ENCODE measurements around the gene GSG1.
A peak's percentile ranks its signal among the peaks of the same experiment; 100 is the strongest.

The GSG1 gene

GRCh38 chr12:13117029-13117428, 13.6 kb upstream of the GSG1 start:
- Histone ChIP-seq H3K9ac (ENCODE audit: low read depth, low read length) (no peak overlapping the region), H3K27me3 (ENCODE audit: insufficient read depth, low read length) (no peaks in the 10 kb centered on the region), H3K36me3 (ENCODE audit: insufficient read depth, low read depth, low read length) (no peaks in the 10 kb centered on the region), H3K9me3 (ENCODE audit: insufficient read depth, low read depth, low read length) (no peaks in the 10 kb centered on the region; the same call in 1 of the 2 replicates), H3K4me3 (ENCODE audit: low read length) (no peak overlapping the region), H3K4me1 (ENCODE audit: insufficient read depth, low read length) (peaks cover 25% of the 10 kb centered on the region), H3K27ac (ENCODE audit: low read length) (no peak overlapping the region)

- H3K27me3 ChIP-seq (ENCODE audit: insufficient read depth, low read length), result no peaks in the 10 kb centered on the region
- H3K4me3 ChIP-seq (ENCODE audit: low read length), result no peak overlapping the region
- peaks cover 25% of the 10 kb centered on the region for H3K4me1 ChIP-seq (ENCODE audit: insufficient read depth, low read length)
- no peak overlapping the region for H3K27ac ChIP-seq (ENCODE audit: low read length)
- no peak overlapping the region for H3K9ac ChIP-seq (ENCODE audit: low read depth, low read length)
- no peaks in the 10 kb centered on the region; the same call in 1 of the 2 replicates for H3K9me3 ChIP-seq (ENCODE audit: insufficient read depth, low read depth, low read length)
- no peaks in the 10 kb centered on the region for H3K36me3 ChIP-seq (ENCODE audit: insufficient read depth, low read depth, low read length)
Measured at GRCh38 chr12:13116259-13116658, 12.8 kb upstream of the GSG1 start.

GRCh38 chr12:13114251-13115052, 11.0 kb upstream of the GSG1 start:
- no peak overlapping the region for H3K27ac ChIP-seq (ENCODE audit: low read length)
- peaks cover 25% of the 10 kb centered on the region for H3K4me1 ChIP-seq (ENCODE audit: insufficient read depth, low read length)
- H3K9me3 ChIP-seq (ENCODE audit: insufficient read depth, low read depth, low read length), result no peaks in the 10 kb centered on the region; the same call in 1 of the 2 replicates
- peak overlapping the region; percentile 31; the same call in 1 of the 2 replicates for H3K4me3 ChIP-seq (ENCODE audit: low read length)
- H3K27me3 ChIP-seq (ENCODE audit: insufficient read depth, low read length), result no peaks in the 10 kb centered on the region
- no peaks in the 10 kb centered on the region for H3K36me3 ChIP-seq (ENCODE audit: insufficient read depth, low read depth, low read length)
- H3K9ac ChIP-seq (ENCODE audit: low read depth, low read length), result 0 out of 2 replicates have a peak overlapping the region, but pooled peaks have one; percentile 34

GRCh38 chr12:13112968-13113367, 9.5 kb upstream of the GSG1 start:
- no peaks in the 10 kb centered on the region for H3K27me3 ChIP-seq (ENCODE audit: insufficient read depth, low read length)
- no peak overlapping the region for H3K27ac ChIP-seq (ENCODE audit: low read length)
- peaks cover 25% of the 10 kb centered on the region for H3K4me1 ChIP-seq (ENCODE audit: insufficient read depth, low read length)
- H3K4me3 ChIP-seq (ENCODE audit: low read length), result no peak overlapping the region
- peaks cover 6% of the 10 kb centered on the region for H3K9me3 ChIP-seq (ENCODE audit: insufficient read depth, low read depth, low read length)
- H3K36me3 ChIP-seq (ENCODE audit: insufficient read depth, low read depth, low read length), result no peaks in the 10 kb centered on the region
- H3K9ac ChIP-seq (ENCODE audit: low read depth, low read length), result no peak overlapping the region

GRCh38 chr12:13106666-13107065, 3.2 kb upstream of the GSG1 start:
- H3K9me3 ChIP-seq (ENCODE audit: insufficient read depth, low read depth, low read length), result peaks cover 6% of the 10 kb centered on the region
- no peak overlapping the region for H3K9ac ChIP-seq (ENCODE audit: low read depth, low read length)
- H3K27me3 ChIP-seq (ENCODE audit: insufficient read depth, low read length), result peaks cover 4% of the 10 kb centered on the region; the same call in 1 of the 2 replicates
- H3K4me1 ChIP-seq (ENCODE audit: insufficient read depth, low read length), result peaks cover 8% of the 10 kb centered on the region; the same call in 1 of the 2 replicates
- no peak overlapping the region for H3K27ac ChIP-seq (ENCODE audit: low read length)
- H3K4me3 ChIP-seq (ENCODE audit: low read length), result no peak overlapping the region
- no peaks in the 10 kb centered on the region for H3K36me3 ChIP-seq (ENCODE audit: insufficient read depth, low read depth, low read length)

- H3K27me3 ChIP-seq (ENCODE audit: insufficient read depth, low read length), result peaks cover 4% of the 10 kb centered on the region; the same call in 1 of the 2 replicates
- H3K36me3 ChIP-seq (ENCODE audit: insufficient read depth, low read depth, low read length), result no peaks in the 10 kb centered on the region
- no peak overlapping the region for H3K9ac ChIP-seq (ENCODE audit: low read depth, low read length)
- no peak overlapping the region for H3K4me3 ChIP-seq (ENCODE audit: low read length)
- H3K27ac ChIP-seq (ENCODE audit: low read length), result no peak overlapping the region
- peaks cover 9% of the 10 kb centered on the region for H3K4me1 ChIP-seq (ENCODE audit: insufficient read depth, low read length)
- H3K9me3 ChIP-seq (ENCODE audit: insufficient read depth, low read depth, low read length), result peaks cover 6% of the 10 kb centered on the region
Measured at GRCh38 chr12:13105781-13106180, 2.3 kb upstream of the GSG1 start.

GRCh38 chr12:13104409-13104808, 942 bp upstream of the GSG1 start:
- no peak overlapping the region for H3K27ac ChIP-seq (ENCODE audit: low read length)
- no peak overlapping the region for H3K9ac ChIP-seq (ENCODE audit: low read depth, low read length)
- peaks cover 6% of the 10 kb centered on the region for H3K9me3 ChIP-seq (ENCODE audit: insufficient read depth, low read depth, low read length)
- H3K4me3 ChIP-seq (ENCODE audit: low read length), result no peak overlapping the region
- H3K27me3 ChIP-seq (ENCODE audit: insufficient read depth, low read length), result peaks cover 4% of the 10 kb centered on the region; the same call in 1 of the 2 replicates
- peaks cover 20% of the 10 kb centered on the region for H3K4me1 ChIP-seq (ENCODE audit: insufficient read depth, low read length)
- no peaks in the 10 kb centered on the region for H3K36me3 ChIP-seq (ENCODE audit: insufficient read depth, low read depth, low read length)

GRCh38 chr12:13102461-13103195, 839 bp downstream of the GSG1 start:
- H3K36me3 ChIP-seq (ENCODE audit: insufficient read depth, low read depth, low read length), result no peaks in the 10 kb centered on the region
- peaks cover 32% of the 10 kb centered on the region for H3K4me1 ChIP-seq (ENCODE audit: insufficient read depth, low read length)
- H3K27ac ChIP-seq (ENCODE audit: low read length), result no peak overlapping the region
- H3K9ac ChIP-seq (ENCODE audit: low read depth, low read length), result no peak overlapping the region
- H3K4me3 ChIP-seq (ENCODE audit: low read length), result no peak overlapping the region
- H3K9me3 ChIP-seq (ENCODE audit: insufficient read depth, low read depth, low read length), result no peaks in the 10 kb centered on the region
- H3K27me3 ChIP-seq (ENCODE audit: insufficient read depth, low read length), result peaks cover 4% of the 10 kb centered on the region; the same call in 1 of the 2 replicates

- Histone ChIP-seq H3K9ac (ENCODE audit: low read depth, low read length) (peak overlapping the region; percentile 81; the same call in 1 of the 2 replicates), H3K4me1 (ENCODE audit: insufficient read depth, low read length) (peaks cover 32% of the 10 kb centered on the region), H3K9me3 (ENCODE audit: insufficient read depth, low read depth, low read length) (no peaks in the 10 kb centered on the region), H3K4me3 (ENCODE audit: low read length) (peak overlapping the region; percentile 72), H3K36me3 (ENCODE audit: insufficient read depth, low read depth, low read length) (no peaks in the 10 kb centered on the region), H3K27ac (ENCODE audit: low read length) (no peak overlapping the region), H3K27me3 (ENCODE audit: insufficient read depth, low read length) (peaks cover 4% of the 10 kb centered on the region; the same call in 1 of the 2 replicates)
Measured at GRCh38 chr12:13101821-13102375, 1.6 kb downstream of the GSG1 start.

- H3K36me3 ChIP-seq (ENCODE audit: insufficient read depth, low read depth, low read length), result no peaks in the 10 kb centered on the region
- H3K27me3 ChIP-seq (ENCODE audit: insufficient read depth, low read length), result peaks cover 4% of the 10 kb centered on the region; the same call in 1 of the 2 replicates
- no peaks in the 10 kb centered on the region for H3K9me3 ChIP-seq (ENCODE audit: insufficient read depth, low read depth, low read length)
- peak overlapping the region; percentile 81; the same call in 1 of the 2 replicates for H3K9ac ChIP-seq (ENCODE audit: low read depth, low read length)
- peaks cover 32% of the 10 kb centered on the region for H3K4me1 ChIP-seq (ENCODE audit: insufficient read depth, low read length)
- H3K27ac ChIP-seq (ENCODE audit: low read length), result peak overlapping the region; percentile 18
- peak overlapping the region; percentile 72 for H3K4me3 ChIP-seq (ENCODE audit: low read length)
Measured at GRCh38 chr12:13100882-13101769, 2.3 kb downstream of the GSG1 start.

GRCh38 chr12:13100605-13100881, 2.9 kb downstream of the GSG1 start:
- H3K4me1 ChIP-seq (ENCODE audit: insufficient read depth, low read length), result peaks cover 32% of the 10 kb centered on the region
- H3K9ac ChIP-seq (ENCODE audit: low read depth, low read length), result peak overlapping the region; percentile 74; the same call in 1 of the 2 replicates
- H3K4me3 ChIP-seq (ENCODE audit: low read length), result peak overlapping the region; percentile 72

More at GRCh38 chr12:13100605-13100881, 2.9 kb downstream of the GSG1 start:
- Histone ChIP-seq H3K27ac (ENCODE audit: low read length) (peak overlapping the region; percentile 18), H3K9me3 (ENCODE audit: insufficient read depth, low read depth, low read length) (no peaks in the 10 kb centered on the region), H3K36me3 (ENCODE audit: insufficient read depth, low read depth, low read length) (no peaks in the 10 kb centered on the region), H3K27me3 (ENCODE audit: insufficient read depth, low read length) (peaks cover 4% of the 10 kb centered on the region; the same call in 1 of the 2 replicates)
